GM21528 (cell line): ENCODE measurements around the gene LTBP1.
A peak's percentile ranks its signal among the peaks of the same experiment; 100 is the strongest.

Source experiments
- ATAC-seq: cut with Tn5 transposase; IDR thresholded peaks from one replicate; pipeline ENCODE4 v1.9.1; 2021; ENCODE audit warnings: mild to moderate bottlenecking, moderate library complexity; ENCODE audit not compliant: unreplicated experiment, low FRiP score

Gene LTBP1

DNA sequence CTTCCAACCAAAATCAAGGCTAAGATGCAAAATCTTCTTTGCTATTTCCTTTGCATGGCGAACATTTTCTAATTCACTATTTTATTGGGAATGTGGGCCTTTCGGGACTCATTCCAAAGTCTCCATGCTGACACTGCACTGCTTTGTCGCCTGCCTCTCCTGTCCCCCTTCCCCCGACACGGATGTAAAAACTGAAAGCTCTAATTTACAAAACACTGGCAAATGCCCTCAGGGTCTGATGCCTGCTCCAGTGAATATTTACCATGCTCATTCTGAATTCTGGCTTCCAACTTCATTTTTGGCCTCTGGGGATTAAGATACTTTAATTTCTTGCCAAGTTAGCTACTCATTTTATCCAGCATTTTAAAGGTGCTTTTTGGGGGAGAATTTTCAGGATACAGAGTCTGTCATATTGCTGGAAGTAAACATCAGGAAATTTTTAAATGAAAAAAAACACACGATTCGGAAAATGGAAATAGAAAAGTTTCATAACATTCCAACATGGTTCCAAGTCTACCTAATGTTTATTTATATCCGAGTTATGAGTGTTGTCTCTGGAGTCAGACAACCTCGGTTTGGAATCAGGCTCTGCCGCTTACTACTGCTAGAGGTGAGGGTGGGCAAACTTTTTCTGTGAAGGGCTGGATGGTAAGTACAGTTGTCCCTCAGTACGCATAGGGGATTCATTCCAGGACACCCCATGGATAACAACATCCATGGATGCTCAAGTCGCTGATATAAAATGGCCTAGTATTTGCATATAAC is 14.6 kb upstream of the LTBP1 start:
- no peak for ATAC-seq

GRCh38 chr2:32932825-32933755 is 13.7 kb upstream of the LTBP1 start:
- ATAC-seq = no peak

- no peak for ATAC-seq
Observed at GRCh38 chr2:32933756-32934095, 13.0 kb upstream of the LTBP1 start.

- ATAC-seq = no peak
Observed at GRCh38 chr2:32937602-32938448, 8.9 kb upstream of the LTBP1 start.

- no peak for ATAC-seq
Observed at GRCh38 chr2:32938934-32939333, 7.8 kb upstream of the LTBP1 start.

GRCh38 chr2:32940316-32940997 is 6.3 kb upstream of the LTBP1 start:
- ATAC-seq = no peak

GRCh38 chr2:32941944-32942690 is 4.6 kb upstream of the LTBP1 start:
- ATAC-seq = no peak

DNA sequence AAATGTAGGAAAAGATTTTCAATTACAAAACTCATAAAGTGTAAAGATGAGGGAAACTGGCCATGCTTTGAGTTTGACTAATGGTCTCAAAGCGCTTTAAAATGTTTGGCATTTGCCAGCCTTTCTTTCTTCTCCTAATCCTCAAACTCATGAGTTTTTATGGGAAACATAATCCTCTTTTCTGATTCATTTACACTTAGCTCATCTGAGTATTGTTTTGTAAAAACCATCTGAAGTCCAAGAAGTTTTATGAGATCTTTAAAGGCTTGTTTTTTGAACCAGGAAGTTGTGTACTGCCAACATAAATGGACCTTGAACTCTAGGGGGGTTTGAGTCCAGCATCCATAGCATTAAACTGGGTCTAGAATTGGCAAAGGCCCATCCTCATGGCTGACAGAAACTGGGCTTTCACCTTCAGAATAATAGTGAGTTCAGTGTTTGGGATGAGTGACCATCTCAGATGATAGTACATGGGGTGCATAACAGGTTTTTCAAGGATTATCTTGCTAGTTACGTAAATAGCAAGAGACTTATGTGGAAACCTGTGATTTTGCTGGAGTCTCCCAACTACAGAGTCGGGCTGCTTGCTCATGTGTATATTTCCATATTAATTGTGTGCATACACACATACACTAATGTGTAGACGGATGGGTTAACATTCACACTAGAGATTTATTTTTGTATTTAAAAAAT is 3.8 kb upstream of the LTBP1 start:
- ATAC-seq = no peak

DNA sequence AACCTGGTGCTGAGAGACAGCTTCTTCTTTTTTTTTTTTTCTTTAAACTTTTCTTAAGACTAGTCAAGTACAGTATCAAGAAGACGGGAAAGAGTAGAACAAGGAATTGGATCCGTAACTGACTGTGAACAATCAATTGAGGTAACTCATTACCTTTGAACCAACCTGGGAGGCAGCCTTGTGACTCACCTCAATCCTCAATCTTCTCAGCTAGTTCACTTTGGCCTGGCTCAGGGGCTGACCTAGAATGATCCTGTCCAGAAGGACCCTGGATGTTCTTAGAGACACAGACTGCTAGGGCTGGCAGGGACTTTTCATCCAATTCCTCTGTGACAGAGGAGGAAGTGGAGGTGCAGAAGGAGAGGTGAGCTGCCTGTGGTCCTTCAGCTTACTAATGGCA is 1.5 kb upstream of the LTBP1 start:
- ATAC-seq = no peak

DNA sequence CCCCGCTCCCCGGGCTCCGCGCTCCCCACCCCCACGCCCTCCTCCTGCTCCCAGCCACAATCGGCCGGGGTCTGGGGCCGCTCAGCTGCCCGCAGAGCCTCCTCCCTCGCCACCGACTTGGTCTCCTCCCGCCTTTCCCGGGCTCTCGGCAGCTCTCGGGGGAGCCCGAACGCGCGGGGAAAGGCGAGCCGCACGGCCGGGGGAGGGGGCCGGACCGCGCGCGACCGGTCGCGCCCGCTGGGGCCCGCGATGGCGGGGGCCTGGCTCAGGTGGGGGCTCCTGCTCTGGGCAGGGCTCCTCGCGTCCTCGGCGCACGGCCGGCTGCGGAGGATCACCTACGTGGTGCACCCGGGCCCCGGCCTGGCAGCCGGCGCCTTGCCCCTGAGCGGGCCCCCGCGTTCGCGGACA is 327 bp downstream of the LTBP1 start:
- ATAC-seq = peak; percentile 27

DNA sequence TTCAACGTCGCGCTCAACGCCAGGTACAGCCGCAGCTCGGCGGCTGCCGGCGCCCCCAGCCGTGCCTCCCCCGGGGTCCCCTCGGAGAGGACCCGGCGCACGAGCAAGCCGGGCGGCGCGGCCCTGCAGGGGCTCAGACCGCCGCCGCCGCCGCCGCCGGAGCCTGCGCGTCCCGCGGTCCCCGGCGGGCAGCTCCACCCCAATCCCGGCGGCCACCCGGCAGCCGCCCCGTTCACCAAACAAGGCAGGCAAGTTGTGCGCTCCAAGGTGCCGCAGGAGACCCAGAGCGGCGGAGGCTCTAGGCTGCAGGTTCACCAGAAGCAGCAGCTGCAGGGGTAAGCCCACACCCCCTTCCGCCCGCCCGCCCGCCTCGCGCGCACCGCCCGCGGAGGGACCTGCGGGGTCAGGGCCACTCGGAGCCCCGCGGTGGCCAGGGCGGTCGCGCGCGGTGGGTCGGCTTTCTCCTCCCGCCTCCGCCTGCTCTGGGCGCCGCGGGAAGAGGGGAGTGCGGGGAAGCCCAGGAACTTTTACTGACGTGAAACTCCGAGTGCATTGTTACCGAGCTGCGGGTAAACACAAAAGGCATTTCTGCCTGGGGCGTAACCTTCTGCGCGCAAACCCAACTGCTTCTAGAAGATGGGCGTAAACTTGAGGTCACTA is 861 bp downstream of the LTBP1 start:
- peak; percentile 40 for ATAC-seq

DNA sequence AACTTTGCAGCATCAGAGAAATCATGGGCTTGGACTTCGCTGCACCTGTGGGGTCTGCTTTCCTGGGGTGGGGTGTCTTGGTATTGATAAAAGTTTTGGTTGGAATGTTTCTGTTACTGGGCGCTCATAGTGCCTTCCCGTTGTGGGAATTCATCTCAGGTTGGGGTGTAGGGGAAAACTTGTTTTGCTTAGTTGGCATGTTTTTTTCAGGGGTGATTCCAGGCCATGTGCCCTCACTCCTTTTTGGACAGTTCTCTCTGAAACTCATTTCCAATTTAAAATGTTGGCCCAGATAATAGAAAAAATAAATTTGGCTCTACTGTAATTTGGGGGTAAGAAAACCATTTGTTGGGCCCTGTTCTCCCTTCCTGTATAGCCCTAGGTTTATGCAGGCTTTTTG is 1.5 kb downstream of the LTBP1 start:
- ATAC-seq = no peak

DNA sequence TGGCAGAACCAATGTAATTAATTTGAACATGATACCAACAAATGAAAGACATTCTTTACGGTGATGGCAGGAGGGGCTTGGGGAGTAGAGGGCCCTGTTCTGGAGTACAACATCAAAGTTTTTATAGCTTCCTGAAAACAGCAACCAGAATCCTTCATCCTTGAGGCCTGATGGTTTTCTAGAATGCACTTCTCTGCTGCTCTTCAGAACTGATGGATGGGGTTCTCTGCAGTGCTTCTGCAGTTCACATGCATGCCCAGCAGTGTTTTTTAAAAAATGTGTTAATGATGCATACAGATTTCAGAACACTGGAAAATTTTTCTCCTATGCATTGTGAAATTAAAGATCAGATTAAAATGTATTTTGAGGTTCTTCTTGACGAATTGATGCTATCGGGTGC is 2.5 kb downstream of the LTBP1 start:
- ATAC-seq = no peak

- ATAC-seq = no peak
Observed at GRCh38 chr2:32951672-32952071, 4.9 kb downstream of the LTBP1 start.

DNA sequence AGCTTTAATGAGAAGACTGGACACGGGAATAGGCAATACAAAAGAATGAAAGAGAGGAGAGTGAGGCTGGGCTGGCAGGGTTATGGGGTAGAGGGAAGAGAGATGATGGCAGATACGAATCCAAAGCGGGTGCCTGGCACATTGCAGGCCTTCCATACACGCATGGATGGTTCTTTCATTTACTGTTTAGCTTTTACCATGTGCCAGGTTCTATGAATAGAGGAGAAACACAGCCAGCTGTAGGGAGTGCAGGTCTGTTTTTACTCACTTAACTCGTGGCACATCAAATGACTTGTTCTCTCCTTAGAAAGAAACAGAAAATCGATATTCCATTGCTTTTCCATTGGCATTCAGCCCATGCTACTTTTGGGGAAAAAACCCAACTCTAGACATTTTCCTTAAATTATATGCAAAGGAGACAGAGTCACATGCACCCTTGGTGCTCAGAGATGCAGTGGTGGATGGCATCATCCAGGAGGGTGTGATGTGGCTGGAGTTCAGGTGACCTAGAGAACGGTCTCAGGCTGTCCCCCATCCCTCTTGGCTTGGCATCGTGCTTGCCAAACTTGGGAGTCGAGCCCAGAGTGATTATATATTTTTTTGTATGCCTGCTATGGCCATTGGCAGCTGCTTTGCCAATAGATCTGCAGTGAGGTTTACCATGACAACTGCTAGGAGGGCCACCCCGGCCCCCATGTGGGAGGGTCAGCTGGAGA is 6.2 kb downstream of the LTBP1 start:
- ATAC-seq = no peak

DNA sequence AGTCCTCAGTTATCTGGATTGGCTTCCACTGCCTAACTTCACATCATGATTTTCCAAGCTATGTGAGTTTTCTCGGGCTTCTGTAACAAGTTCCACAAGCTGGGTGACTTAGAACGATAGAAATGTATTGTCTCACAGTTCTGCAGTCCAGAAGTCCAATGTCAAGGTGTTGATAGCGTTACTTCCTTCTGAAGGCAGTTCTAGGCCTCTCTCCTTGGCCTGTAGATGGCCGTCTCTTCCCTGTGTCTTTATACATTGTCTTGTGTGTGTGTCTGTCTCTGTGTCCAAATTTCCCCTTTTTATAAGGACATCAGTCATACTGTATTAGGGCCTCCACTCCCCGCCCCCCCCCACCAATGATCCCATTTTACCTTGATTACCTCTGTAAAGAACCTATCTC is 7.5 kb downstream of the LTBP1 start:
- no peak for ATAC-seq

GRCh38 chr2:32958821-32959220 is 12.1 kb downstream of the LTBP1 start:
- no peak for ATAC-seq

GRCh38 chr2:32960238-32960637 is 13.5 kb downstream of the LTBP1 start:
- no peak for ATAC-seq
